Measurements from ENCODE around the gene PFN1. TPM values are rescaled to one million over a fixed set of nuclear protein-coding genes. Genes with fewer than 3 reads are reported as not detected.

PFN1 gene
- total RNA-seq, 1 donor from 2014 or later = 1,346 TPM

DNA sequence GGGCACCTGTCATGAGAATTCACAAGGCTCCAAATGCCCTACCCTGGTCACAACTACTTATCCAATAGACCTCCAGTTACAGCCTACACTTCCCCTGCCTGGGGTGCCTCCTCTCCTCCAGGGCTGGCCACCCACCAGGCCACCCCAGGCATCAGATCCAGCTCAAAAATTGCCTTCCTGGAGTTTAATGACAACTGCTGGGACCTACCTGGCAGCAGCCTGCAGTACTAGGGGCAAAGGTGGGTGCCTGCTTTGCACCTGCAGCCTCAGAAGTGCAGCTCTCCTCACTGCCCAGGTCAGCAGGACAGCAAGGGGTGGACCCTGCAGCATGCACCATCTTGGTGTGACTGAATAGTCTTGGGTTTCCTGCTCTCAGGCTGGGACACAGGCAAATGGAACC lies 12.7 kb downstream of the PFN1 start:
- Mint-ChIP-seq H3K4me3 (ENCODE audit: unreplicated experiment) (no peak overlapping the region), H3K27ac (ENCODE audit: unreplicated experiment) (no peak overlapping the region), H3K9me3 (ENCODE audit: unreplicated experiment) (peaks cover 2% of the 10 kb centered on the region), H3K36me3 (ENCODE audit: low read depth, unreplicated experiment) (peaks cover 24% of the 10 kb centered on the region), H3K27me3 (ENCODE audit: low read depth, unreplicated experiment) (no peaks in the 10 kb centered on the region), H3K4me1 (ENCODE audit: low read depth, unreplicated experiment) (peaks cover 17% of the 10 kb centered on the region)
- Histone ChIP-seq H3K79me2 (ENCODE audit: insufficient read depth, low read length) (peaks cover 23% of the 10 kb centered on the region), H3K27ac (ENCODE audit: low read depth, low read length) (no peak overlapping the region), H3K4me3 (ENCODE audit: insufficient read depth, low read depth, low read length) (no peak overlapping the region), H3K9me3 (ENCODE audit: insufficient read depth, low read depth, low read length) (no peaks in the 10 kb centered on the region), H3K27me3 (ENCODE audit: insufficient read depth, low read length) (no peaks in the 10 kb centered on the region), H3K4me2 (ENCODE audit: low read length) (no peak overlapping the region), H2AFZ (ENCODE audit: low read depth, low read length) (no peak overlapping the region), H3K4me1 (ENCODE audit: insufficient read depth, low read length) (peaks cover 19% of the 10 kb centered on the region), H3K9ac (ENCODE audit: low read length) (no peak overlapping the region), H3K36me3 (ENCODE audit: insufficient read depth, low read length) (no peaks in the 10 kb centered on the region), H4K20me1 (ENCODE audit: insufficient read depth, low read length) (peaks cover 12% of the 10 kb centered on the region)
- no peak for TF ChIP-seq EZH2 (IDR thresholded peaks at IDR 0.05; ENCODE audit: insufficient read depth, low read length)
- TF ChIP-seq, protein P1, sequence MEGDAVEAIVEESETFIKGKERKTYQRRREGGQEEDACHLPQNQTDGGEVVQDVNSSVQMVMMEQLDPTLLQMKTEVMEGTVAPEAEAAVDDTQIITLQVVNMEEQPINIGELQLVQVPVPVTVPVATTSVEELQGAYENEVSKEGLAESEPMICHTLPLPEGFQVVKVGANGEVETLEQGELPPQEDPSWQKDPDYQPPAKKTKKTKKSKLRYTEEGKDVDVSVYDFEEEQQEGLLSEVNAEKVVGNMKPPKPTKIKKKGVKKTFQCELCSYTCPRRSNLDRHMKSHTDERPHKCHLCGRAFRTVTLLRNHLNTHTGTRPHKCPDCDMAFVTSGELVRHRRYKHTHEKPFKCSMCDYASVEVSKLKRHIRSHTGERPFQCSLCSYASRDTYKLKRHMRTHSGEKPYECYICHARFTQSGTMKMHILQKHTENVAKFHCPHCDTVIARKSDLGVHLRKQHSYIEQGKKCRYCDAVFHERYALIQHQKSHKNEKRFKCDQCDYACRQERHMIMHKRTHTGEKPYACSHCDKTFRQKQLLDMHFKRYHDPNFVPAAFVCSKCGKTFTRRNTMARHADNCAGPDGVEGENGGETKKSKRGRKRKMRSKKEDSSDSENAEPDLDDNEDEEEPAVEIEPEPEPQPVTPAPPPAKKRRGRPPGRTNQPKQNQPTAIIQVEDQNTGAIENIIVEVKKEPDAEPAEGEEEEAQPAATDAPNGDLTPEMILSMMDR (IDR thresholded peaks at IDR 0.05; ENCODE audit: insufficient read depth, low read depth, low read length) = no peak
- DNase-seq (ENCODE audit: low read depth) = no peak
- FAIRE-seq = no peak

DNA sequence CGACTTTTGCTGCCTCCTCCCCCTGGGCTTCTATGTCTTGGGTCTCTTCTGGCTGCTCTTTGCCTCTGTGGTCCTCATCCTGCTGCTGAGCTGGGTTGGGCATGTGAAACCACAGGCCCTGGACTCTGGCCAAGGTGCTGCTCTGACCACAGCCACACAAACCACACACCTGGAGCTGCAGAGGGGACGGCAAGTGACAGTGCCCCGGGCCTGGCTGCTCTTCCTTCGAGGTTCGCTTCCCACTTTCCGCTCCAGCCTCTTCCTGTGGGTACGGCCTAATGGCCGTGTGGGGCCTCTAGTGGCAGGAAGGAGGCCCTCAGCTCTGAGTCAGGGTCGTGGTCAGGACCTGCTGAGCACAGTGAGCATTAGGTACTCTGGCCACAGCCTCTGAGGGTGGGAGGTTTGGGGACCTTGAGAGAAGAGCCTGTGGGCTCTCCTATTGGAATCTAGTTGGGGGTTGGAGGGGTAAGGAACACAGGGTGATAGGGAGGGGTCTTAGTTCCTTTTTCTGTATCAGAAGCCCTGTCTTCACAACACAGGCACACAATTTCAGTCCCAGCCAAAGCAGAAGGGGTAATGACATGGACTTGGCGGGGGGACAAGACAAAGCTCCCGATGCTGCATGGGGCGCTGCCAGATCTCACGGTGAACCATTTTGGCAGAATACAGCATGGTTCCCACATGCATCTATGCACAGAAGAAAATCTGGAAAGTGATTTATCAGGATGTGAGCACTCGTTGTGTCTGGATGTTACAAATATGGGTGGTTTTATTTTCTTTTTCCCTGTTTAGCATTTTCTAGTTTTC lies 14.0 kb downstream of the PFN1 start:
- Histone ChIP-seq H3K36me3 (ENCODE audit: insufficient read depth, low read length) (no peaks in the 10 kb centered on the region), H3K27ac (ENCODE audit: low read depth, low read length) (no peak overlapping the region), H3K9me3 (ENCODE audit: insufficient read depth, low read depth, low read length) (no peaks in the 10 kb centered on the region), H3K4me3 (ENCODE audit: insufficient read depth, low read depth, low read length) (no peak overlapping the region), H4K20me1 (ENCODE audit: insufficient read depth, low read length) (peaks cover 12% of the 10 kb centered on the region), H2AFZ (ENCODE audit: low read depth, low read length) (no peak overlapping the region), H3K27me3 (ENCODE audit: insufficient read depth, low read length) (no peaks in the 10 kb centered on the region), H3K4me1 (ENCODE audit: insufficient read depth, low read length) (peaks cover 19% of the 10 kb centered on the region), H3K9ac (ENCODE audit: low read length) (peak overlapping the region; percentile 16), H3K79me2 (ENCODE audit: insufficient read depth, low read length) (peaks cover 18% of the 10 kb centered on the region), H3K4me2 (ENCODE audit: low read length) (peak overlapping the region; percentile 29)
- FAIRE-seq = no peak
- DNase-seq (ENCODE audit: low read depth) = peak; percentile 35
- TF ChIP-seq EZH2 (IDR thresholded peaks at IDR 0.05; ENCODE audit: insufficient read depth, low read length) = no peak
- TF ChIP-seq, protein P1 (IDR thresholded peaks at IDR 0.05; ENCODE audit: insufficient read depth, low read depth, low read length) = peak; percentile 28
- Mint-ChIP-seq H3K4me1 (ENCODE audit: low read depth, unreplicated experiment) (peaks cover 17% of the 10 kb centered on the region), H3K27ac (ENCODE audit: unreplicated experiment) (peak overlapping the region; percentile 5), H3K4me3 (ENCODE audit: unreplicated experiment) (peak overlapping the region; percentile 69), H3K36me3 (ENCODE audit: low read depth, unreplicated experiment) (peaks cover 27% of the 10 kb centered on the region), H3K9me3 (ENCODE audit: unreplicated experiment) (no peaks in the 10 kb centered on the region), H3K27me3 (ENCODE audit: low read depth, unreplicated experiment) (no peaks in the 10 kb centered on the region)

DNA sequence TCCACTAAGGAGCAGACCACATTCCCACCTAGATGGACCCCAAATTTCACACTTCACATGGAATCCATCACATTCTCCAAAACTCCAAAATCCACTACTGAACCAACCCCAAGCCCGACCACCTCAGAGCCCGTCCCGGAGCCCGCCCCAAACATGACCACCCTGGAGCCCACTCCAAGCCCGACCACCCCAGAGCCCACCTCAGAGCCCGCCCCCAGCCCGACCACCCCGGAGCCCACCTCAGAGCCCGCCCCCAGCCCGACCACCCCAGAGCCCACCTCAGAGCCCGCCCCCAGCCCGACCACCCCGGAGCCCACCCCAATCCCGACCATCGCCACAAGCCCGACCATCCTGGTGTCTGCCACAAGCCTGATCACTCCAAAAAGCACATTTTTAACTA lies 14.7 kb downstream of the PFN1 start:
- H3K79me2 ChIP-seq (ENCODE audit: insufficient read depth, low read length) = peaks cover 11% of the 10 kb centered on the region
- TF ChIP-seq, protein P1 (IDR thresholded peaks at IDR 0.05; ENCODE audit: insufficient read depth, low read depth, low read length) = no peak
- no peak for TF ChIP-seq EZH2 (IDR thresholded peaks at IDR 0.05; ENCODE audit: insufficient read depth, low read length)
- FAIRE-seq (no peak), DNase-seq (ENCODE audit: low read depth) (no peak)
- H3K27me3 ChIP-seq (ENCODE audit: insufficient read depth, low read length) = no peaks in the 10 kb centered on the region
- no peak overlapping the region for H3K27ac ChIP-seq (ENCODE audit: low read depth, low read length)
- peaks cover 12% of the 10 kb centered on the region for H3K4me1 ChIP-seq (ENCODE audit: insufficient read depth, low read length)
- Mint-ChIP-seq H3K27ac (ENCODE audit: unreplicated experiment) (no peak overlapping the region), H3K4me1 (ENCODE audit: low read depth, unreplicated experiment) (peaks cover 15% of the 10 kb centered on the region), H3K27me3 (ENCODE audit: low read depth, unreplicated experiment) (no peaks in the 10 kb centered on the region), H3K4me3 (ENCODE audit: unreplicated experiment) (peak overlapping the region; percentile 69), H3K9me3 (ENCODE audit: unreplicated experiment) (no peaks in the 10 kb centered on the region), H3K36me3 (ENCODE audit: low read depth, unreplicated experiment) (peaks cover 24% of the 10 kb centered on the region)
- H3K36me3 ChIP-seq (ENCODE audit: insufficient read depth, low read length) = no peaks in the 10 kb centered on the region
- H2AFZ ChIP-seq (ENCODE audit: low read depth, low read length) = no peak overlapping the region
- H4K20me1 ChIP-seq (ENCODE audit: insufficient read depth, low read length) = peaks cover 6% of the 10 kb centered on the region
- H3K4me3 ChIP-seq (ENCODE audit: insufficient read depth, low read depth, low read length) = no peak overlapping the region
- no peaks in the 10 kb centered on the region for H3K9me3 ChIP-seq (ENCODE audit: insufficient read depth, low read depth, low read length)
- H3K9ac ChIP-seq (ENCODE audit: low read length) = peak overlapping the region; percentile 16
- peak overlapping the region; percentile 29 for H3K4me2 ChIP-seq (ENCODE audit: low read length)
